Liver (tissue), 9 donors: Measurements from ENCODE around the gene OLFML3. TPM values are rescaled to one million over a fixed set of nuclear protein-coding genes. Genes with fewer than 3 reads are reported as not detected.

Experiments
- DNase-seq: peaks from one replicate; pipeline ENCODE4 v3.0.0-alpha.2; 2017; ENCODE audit warnings: low spot score
- H3K27ac ChIP-seq, 2 donors: one replicate each; pipeline ENCODE4 v1.7.0; 2013; ENCODE audit warnings: inconsistent platforms in 2 of 2, low read length in 2 of 2, control low read depth in 1 of 2, low read depth in 1 of 2, mild to moderate bottlenecking in 1 of 2
- H3K27me3 ChIP-seq, 4 donors: one replicate each; pipeline versions ENCODE4 v1.6.1 to v1.7.0; 2013; ENCODE audit warnings: low read length in 3 of 4, inconsistent platforms in 1 of 4, mild to moderate bottlenecking in 1 of 4, moderate library complexity in 1 of 4; ENCODE audit not compliant: control insufficient read depth in 4 of 4, insufficient read depth in 4 of 4
- H3K36me3 ChIP-seq, 4 donors: one replicate each; pipeline versions ENCODE4 v1.6.1 to v1.7.0; 2013; ENCODE audit warnings: low read length in 3 of 4, mild to moderate bottlenecking in 3 of 4, low read depth in 1 of 4, moderate library complexity in 1 of 4; ENCODE audit not compliant: control insufficient read depth in 4 of 4, insufficient read depth in 3 of 4
- H3K4me1 ChIP-seq, 4 donors: one replicate each; pipeline versions ENCODE4 v1.6.1 to v1.7.0; 2013; ENCODE audit warnings: low read length in 3 of 4, mild to moderate bottlenecking in 3 of 4, moderate library complexity in 1 of 4; ENCODE audit not compliant: control insufficient read depth in 4 of 4, insufficient read depth in 4 of 4
- H3K4me3 ChIP-seq, 3 donors: one replicate each; pipeline versions ENCODE4 v1.6.1 to v1.7.0; 2013; ENCODE audit warnings: low read length in 3 of 3, control low read depth in 1 of 3, low read depth in 1 of 3, mild to moderate bottlenecking in 1 of 3
- H3K9ac ChIP-seq, 2 donors: one replicate each; pipeline ENCODE4 v1.7.0; 2013; ENCODE audit warnings: low read length in 2 of 2, mild to moderate bottlenecking in 2 of 2, moderate library complexity in 2 of 2, control low read depth in 1 of 2, low read depth in 1 of 2
- H3K9me3 ChIP-seq, 4 donors: one replicate each; pipeline versions ENCODE4 v1.6.1 to v1.7.0; 2013; ENCODE audit warnings: low read length in 3 of 4; ENCODE audit not compliant: control insufficient read depth in 4 of 4
- CTCF ChIP-seq: fragments of 150-350 bp; IDR thresholded peaks from 2 replicates; pipeline ENCODE4 v1.5.1; 2017; ENCODE audit warnings: improper control_type of control experiment, low read depth, low read length; ENCODE audit not compliant: missing input control
- EGR1 ChIP-seq, 2 donors: IDR thresholded peaks; 2 replicates each; pipeline ENCODE4 v1.6.1; 2016 to 2018; ENCODE audit warnings: antibody characterized with exemption in 2 of 2, low read depth in 2 of 2
- FOXA1 ChIP-seq: IDR thresholded peaks from 2 replicates; pipeline ENCODE4 v1.6.1; 2016; ENCODE audit warnings: antibody characterized with exemption
- FOXA2 ChIP-seq: IDR thresholded peaks from 2 replicates; pipeline ENCODE4 v1.6.1; 2016; ENCODE audit warnings: antibody characterized with exemption
- GABPA ChIP-seq, 2 donors: IDR thresholded peaks in 1 of 2; conservative IDR thresholded peaks in 1 of 2; 2 replicates each; pipeline ENCODE4 v1.6.1; 2016; ENCODE audit warnings: antibody characterized with exemption in 2 of 2, mild to moderate bottlenecking in 1 of 2, moderate library complexity in 1 of 2
- HNF4A ChIP-seq, 2 donors: conservative IDR thresholded peaks; 2 replicates each; pipeline ENCODE4 v1.6.1; 2016; ENCODE audit warnings: antibody characterized with exemption in 2 of 2, mild to moderate bottlenecking in 2 of 2
- HNF4G ChIP-seq: IDR thresholded peaks from 2 replicates; pipeline ENCODE4 v1.6.1; 2016; ENCODE audit warnings: antibody characterized with exemption
- JUND ChIP-seq, 2 donors: IDR thresholded peaks; 2 replicates each; pipeline ENCODE4 v1.6.1; 2016; ENCODE audit warnings: antibody characterized with exemption in 2 of 2
- MAX ChIP-seq: IDR thresholded peaks from 2 replicates; pipeline ENCODE4 v1.6.1; 2016; ENCODE audit warnings: antibody characterized with exemption
- NR2F2 ChIP-seq: IDR thresholded peaks from 2 replicates; pipeline ENCODE4 v1.6.1; 2016; ENCODE audit warnings: antibody characterized with exemption
- RAD21 ChIP-seq, 2 donors: IDR thresholded peaks; 2 replicates each; pipeline ENCODE4 v1.6.1; 2016; ENCODE audit warnings: antibody characterized with exemption in 2 of 2, mild to moderate bottlenecking in 2 of 2
- REST ChIP-seq: IDR thresholded peaks from 2 replicates; pipeline ENCODE4 v1.6.1; 2016; ENCODE audit warnings: antibody characterized with exemption, mild to moderate bottlenecking
- RXRA ChIP-seq, 2 donors: IDR thresholded peaks; 2 replicates each; pipeline ENCODE4 v1.6.1; 2017 to 2018; ENCODE audit warnings: antibody characterized with exemption in 2 of 2, mild to moderate bottlenecking in 1 of 2
- SP1 ChIP-seq: IDR thresholded peaks from 2 replicates; pipeline ENCODE4 v1.6.1; 2018; ENCODE audit warnings: antibody characterized with exemption, mild to moderate bottlenecking
- TAF1 ChIP-seq: conservative IDR thresholded peaks from 2 replicates; pipeline ENCODE4 v1.6.1; 2016; ENCODE audit warnings: antibody characterized with exemption, mild to moderate bottlenecking
- YY1 ChIP-seq: IDR thresholded peaks from 2 replicates; pipeline ENCODE4 v1.6.1; 2016; ENCODE audit warnings: antibody characterized with exemption, mild to moderate bottlenecking
- WGBS: extraction: QIAGEN DNeasy Blood & Tissue Kit; methylation state at CpG from one replicate; pipeline ENCODE4 v1.1.7; 2013; 5-methylcytosine and 5-hydroxymethylcytosine counted together
- polyA plus RNA-seq, 2 donors: library from polyadenylated mRNA; stranded (reverse) in 1 of 2; unstranded in 1 of 2; fragments of 200-250 nt in 1 of 2; fragments of >200 nt in 1 of 2; fragmentation: Nextera tagmentation in 1 of 2; extraction: Ambion mirVana in 1 of 2; gene quantifications; one replicate each; pipeline versions ENCODE4 v1.2.1 to v1.2.3, GENCODE V29; 2013 to 2015
- total RNA-seq, 2 donors: library from RNA; depleted of rRNA; stranded (reverse); fragments of >200 nt; gene quantifications; one replicate each; pipeline ENCODE4 v1.2.3, GENCODE V29; 2014
- TF ChIP-seq, protein P1 (sequence below): IDR thresholded peaks from 2 replicates; pipeline ENCODE4 v1.6.1; 2016; ENCODE audit warnings: antibody characterized with exemption
- TF ChIP-seq, protein P2 (sequence below): IDR thresholded peaks from 2 replicates; pipeline ENCODE4 v1.6.1; 2016; ENCODE audit warnings: antibody characterized with exemption
- donor health status: healthy.
- donor health status: healthy.
- donor health status: healthy.
- donor health status: healthy.
- donor health status: healthy.

Gene OLFML3
- total and polyA plus RNA-seq, 4 donors = 8.3 to 16.7 (median 12.2) TPM

- no peak overlapping the region for H3K4me3 ChIP-seq
- H3K27me3 ChIP-seq = no peaks in the 10 kb centered on the region
- DNase-seq = no peak
- 93% methylated on average over 5 of the region's 5 CpGs for WGBS
- H3K9me3 ChIP-seq = peaks cover 2 to 9% (median 3%) of the 10 kb centered on the region in 4 donors
- no peak overlapping the region for H3K9ac ChIP-seq
- H3K27ac ChIP-seq = no peak overlapping the region
- peaks cover 0 to 1% (median 0%) of the 10 kb centered on the region in 4 donors for H3K4me1 ChIP-seq
- no peak for TF ChIP-seq REST
- no peak for TF ChIP-seq FOXA1
- TF ChIP-seq JUND (IDR thresholded peaks at IDR 0.05) = no peak
- no peak for TF ChIP-seq NR2F2
- TF ChIP-seq MAX = no peak
- TF ChIP-seq EGR1 (IDR thresholded peaks at IDR 0.05; ENCODE audit: low read depth in 2 of 2) = no peak
- no peak for TF ChIP-seq RAD21 (IDR thresholded peaks at IDR 0.05)
- no peaks in the 10 kb centered on the region for H3K36me3 ChIP-seq
Measured at GRCh38 chr1:113993072-113993471, 13.8 kb downstream of the OLFML3 start.

DNA sequence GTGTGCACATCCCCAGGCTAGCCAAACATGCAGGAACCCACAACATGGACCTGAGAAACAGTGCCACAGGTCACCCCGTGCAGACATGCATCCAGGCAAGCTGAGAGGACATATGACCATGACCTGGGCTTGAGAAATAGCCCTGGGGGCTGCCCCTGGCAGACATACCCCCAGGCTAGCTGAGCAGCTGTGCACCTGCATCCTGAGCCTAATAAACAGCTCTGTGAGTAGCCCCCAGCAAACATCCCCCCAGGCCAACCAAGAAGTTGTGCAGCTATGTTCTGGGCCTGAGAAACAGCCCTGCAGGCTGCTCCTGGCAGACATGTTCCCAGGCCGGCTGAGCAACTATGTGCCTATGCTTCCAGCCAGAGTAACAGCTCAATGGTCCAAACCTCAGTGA is 14.5 kb downstream of the OLFML3 start:
- Histone ChIP-seq H3K4me1 (peaks cover 0 to 1% (median 0%) of the 10 kb centered on the region in 4 donors), H3K27me3 (no peaks in the 10 kb centered on the region), H3K27ac (no peak overlapping the region), H3K9me3 (peaks cover 2 to 9% (median 3%) of the 10 kb centered on the region in 4 donors), H3K9ac (no peak overlapping the region), H3K4me3 (no peak overlapping the region), H3K36me3 (no peaks in the 10 kb centered on the region)
- no peak for TF ChIP-seq TAF1
- no peak for TF ChIP-seq EGR1 (IDR thresholded peaks at IDR 0.05; ENCODE audit: low read depth in 2 of 2)
- TF ChIP-seq, protein P1, sequence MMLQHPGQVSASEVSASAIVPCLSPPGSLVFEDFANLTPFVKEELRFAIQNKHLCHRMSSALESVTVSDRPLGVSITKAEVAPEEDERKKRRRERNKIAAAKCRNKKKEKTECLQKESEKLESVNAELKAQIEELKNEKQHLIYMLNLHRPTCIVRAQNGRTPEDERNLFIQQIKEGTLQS = no peak
- TF ChIP-seq RXRA (IDR thresholded peaks at IDR 0.05) = no peak
- TF ChIP-seq MAX = no peak
- no peak for TF ChIP-seq YY1
- no peak for TF ChIP-seq REST
- TF ChIP-seq, protein P2, sequence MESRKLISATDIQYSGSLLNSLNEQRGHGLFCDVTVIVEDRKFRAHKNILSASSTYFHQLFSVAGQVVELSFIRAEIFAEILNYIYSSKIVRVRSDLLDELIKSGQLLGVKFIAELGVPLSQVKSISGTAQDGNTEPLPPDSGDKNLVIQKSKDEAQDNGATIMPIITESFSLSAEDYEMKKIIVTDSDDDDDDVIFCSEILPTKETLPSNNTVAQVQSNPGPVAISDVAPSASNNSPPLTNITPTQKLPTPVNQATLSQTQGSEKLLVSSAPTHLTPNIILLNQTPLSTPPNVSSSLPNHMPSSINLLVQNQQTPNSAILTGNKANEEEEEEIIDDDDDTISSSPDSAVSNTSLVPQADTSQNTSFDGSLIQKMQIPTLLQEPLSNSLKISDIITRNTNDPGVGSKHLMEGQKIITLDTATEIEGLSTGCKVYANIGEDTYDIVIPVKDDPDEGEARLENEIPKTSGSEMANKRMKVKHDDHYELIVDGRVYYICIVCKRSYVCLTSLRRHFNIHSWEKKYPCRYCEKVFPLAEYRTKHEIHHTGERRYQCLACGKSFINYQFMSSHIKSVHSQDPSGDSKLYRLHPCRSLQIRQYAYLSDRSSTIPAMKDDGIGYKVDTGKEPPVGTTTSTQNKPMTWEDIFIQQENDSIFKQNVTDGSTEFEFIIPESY = no peak
- no peak for TF ChIP-seq HNF4G
- TF ChIP-seq JUND (IDR thresholded peaks at IDR 0.05) = no peak
- no peak for TF ChIP-seq SP1
- TF ChIP-seq FOXA2 = no peak
- TF ChIP-seq HNF4A (conservative IDR thresholded peaks at IDR 0.05) = no peak
- no peak for TF ChIP-seq RAD21 (IDR thresholded peaks at IDR 0.05)
- no peak for TF ChIP-seq GABPA (IDR thresholded peaks at IDR 0.05 in 1 of 2, conservative IDR thresholded peaks at IDR 0.05 in 1 of 2)
- no peak for TF ChIP-seq FOXA1
- TF ChIP-seq CTCF = no peak
- TF ChIP-seq NR2F2 = no peak
- 88% methylated on average over 2 of the region's 2 CpGs for WGBS
- no peak for DNase-seq
